Measurements from ENCODE around the gene CENPP. TPM values are rescaled to one million over a fixed set of nuclear protein-coding genes. Genes with fewer than 3 reads are reported as not detected.

The CENPP gene
- total RNA-seq, 1 experiment from 2014 or later: 4.2 TPM

DNA sequence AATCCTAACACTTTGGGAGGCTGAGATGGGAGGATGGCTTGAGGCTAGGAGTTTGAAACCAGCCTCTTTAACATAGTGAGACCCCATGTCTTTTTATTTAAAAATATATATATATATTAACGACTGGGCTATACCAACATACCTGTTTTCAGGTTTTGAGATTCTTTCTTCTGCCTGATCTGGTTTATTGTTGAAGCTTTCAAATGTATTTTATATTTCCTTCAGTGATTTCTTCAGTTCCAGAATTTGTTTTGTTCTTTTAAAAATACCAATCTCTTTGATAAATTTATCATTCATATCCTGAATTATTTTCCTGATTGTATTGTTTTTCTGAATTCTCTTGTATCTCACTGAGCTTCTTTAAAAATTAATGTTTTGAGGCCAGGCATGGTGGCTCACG, 47.4 kb downstream of the CENPP start:
- no TSS peak for BruUV-seq (replicated peaks)
- TF ChIP-seq, protein P1, sequence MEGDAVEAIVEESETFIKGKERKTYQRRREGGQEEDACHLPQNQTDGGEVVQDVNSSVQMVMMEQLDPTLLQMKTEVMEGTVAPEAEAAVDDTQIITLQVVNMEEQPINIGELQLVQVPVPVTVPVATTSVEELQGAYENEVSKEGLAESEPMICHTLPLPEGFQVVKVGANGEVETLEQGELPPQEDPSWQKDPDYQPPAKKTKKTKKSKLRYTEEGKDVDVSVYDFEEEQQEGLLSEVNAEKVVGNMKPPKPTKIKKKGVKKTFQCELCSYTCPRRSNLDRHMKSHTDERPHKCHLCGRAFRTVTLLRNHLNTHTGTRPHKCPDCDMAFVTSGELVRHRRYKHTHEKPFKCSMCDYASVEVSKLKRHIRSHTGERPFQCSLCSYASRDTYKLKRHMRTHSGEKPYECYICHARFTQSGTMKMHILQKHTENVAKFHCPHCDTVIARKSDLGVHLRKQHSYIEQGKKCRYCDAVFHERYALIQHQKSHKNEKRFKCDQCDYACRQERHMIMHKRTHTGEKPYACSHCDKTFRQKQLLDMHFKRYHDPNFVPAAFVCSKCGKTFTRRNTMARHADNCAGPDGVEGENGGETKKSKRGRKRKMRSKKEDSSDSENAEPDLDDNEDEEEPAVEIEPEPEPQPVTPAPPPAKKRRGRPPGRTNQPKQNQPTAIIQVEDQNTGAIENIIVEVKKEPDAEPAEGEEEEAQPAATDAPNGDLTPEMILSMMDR (IDR thresholded peaks at IDR 0.05; ENCODE audit: unreplicated experiment): no peak
- POLR2A ChIA-PET: interaction anchor here (2.6 kb wide), 1 partner anchor 12 kb away, joined by 13 read pairs; no protein-coding TSS in a partner anchor
- Mint-ChIP-seq H3K27ac (ENCODE audit: low read depth, unreplicated experiment) (no peak overlapping the region), H3K27me3 (ENCODE audit: insufficient read depth, unreplicated experiment) (no peaks in the 10 kb centered on the region), H3K4me3 (ENCODE audit: unreplicated experiment) (no peak overlapping the region), H3K36me3 (ENCODE audit: insufficient read depth, unreplicated experiment) (peaks cover 8% of the 10 kb centered on the region), H3K9me3 (ENCODE audit: unreplicated experiment) (peaks cover 8% of the 10 kb centered on the region), H3K4me1 (ENCODE audit: insufficient read depth, unreplicated experiment) (peaks cover 5% of the 10 kb centered on the region)
- CTCF ChIA-PET: no interaction called here
- intact Hi-C loops (cut with micrococcal nuclease): no loop called here
- no peak for DNase-seq (ENCODE audit: unreplicated experiment)

DNA sequence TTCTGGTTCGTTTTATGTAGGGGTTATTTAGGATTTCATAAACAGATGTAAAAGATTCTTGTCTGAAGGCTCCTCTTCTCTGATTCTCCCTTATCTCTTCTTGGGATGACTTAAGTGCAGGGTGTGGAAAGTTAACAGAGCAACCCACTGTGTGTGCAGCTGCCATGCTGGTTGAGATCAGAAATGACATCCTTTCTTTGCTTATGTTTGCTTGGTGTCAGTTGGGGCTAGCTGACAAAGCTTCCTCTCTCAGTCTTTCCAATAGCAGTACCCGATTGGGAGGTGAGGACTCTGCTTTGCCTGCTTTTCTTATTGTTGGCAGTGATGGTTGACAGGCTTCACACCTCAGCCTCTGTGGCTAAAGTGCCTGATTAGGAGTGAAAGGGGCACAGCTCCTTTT, 52.1 kb downstream of the CENPP start:
- no TSS peak for BruUV-seq (replicated peaks)
- Mint-ChIP-seq H3K4me1 (ENCODE audit: insufficient read depth, unreplicated experiment) (peaks cover under 1% of the 10 kb centered on the region), H3K27ac (ENCODE audit: low read depth, unreplicated experiment) (no peak overlapping the region), H3K36me3 (ENCODE audit: insufficient read depth, unreplicated experiment) (peaks cover 8% of the 10 kb centered on the region), H3K27me3 (ENCODE audit: insufficient read depth, unreplicated experiment) (no peaks in the 10 kb centered on the region), H3K4me3 (ENCODE audit: unreplicated experiment) (no peak overlapping the region), H3K9me3 (ENCODE audit: unreplicated experiment) (peaks cover 2% of the 10 kb centered on the region)
- CTCF ChIA-PET: no interaction called here
- POLR2A ChIA-PET: interaction anchor here (2.2 kb wide), 1 partner anchor 8 kb away, joined by 12 read pairs; no protein-coding TSS in a partner anchor
- TF ChIP-seq, protein P1 (IDR thresholded peaks at IDR 0.05; ENCODE audit: unreplicated experiment): no peak
- DNase-seq (ENCODE audit: unreplicated experiment): no peak
- intact Hi-C loops (cut with micrococcal nuclease): no loop called here

DNA sequence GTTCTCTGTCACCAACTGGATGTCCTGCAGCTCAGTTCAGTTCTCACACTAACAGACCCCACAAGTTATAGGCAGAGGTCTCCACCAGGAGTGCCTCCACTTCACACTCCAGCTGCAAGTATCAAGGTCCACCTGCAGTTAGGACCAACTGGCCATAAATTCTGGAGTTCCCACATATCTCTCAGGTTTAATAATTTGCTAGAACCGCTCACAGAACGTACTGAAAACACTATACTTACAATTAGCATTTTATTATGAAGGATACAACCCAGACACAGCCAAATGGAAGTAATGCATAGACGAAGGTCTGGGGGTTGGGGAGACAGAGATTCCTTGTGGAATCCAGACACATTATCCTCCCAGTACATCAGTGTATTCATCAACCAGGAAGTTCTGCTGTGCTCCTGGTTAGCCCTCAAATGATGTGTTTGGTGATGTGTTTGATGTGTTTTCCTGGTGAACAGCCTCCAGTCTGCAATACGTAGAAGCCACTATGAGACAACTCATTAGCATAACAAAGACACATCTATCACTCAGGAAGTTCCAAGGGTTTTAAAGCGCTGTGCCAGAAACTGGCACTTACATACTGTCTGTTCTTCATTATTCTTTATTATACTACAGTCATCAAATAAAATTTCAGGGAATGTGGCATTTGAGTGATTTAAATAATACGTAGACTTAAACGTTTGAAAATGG, 53.3 kb downstream of the CENPP start:
- H3K27me3 Mint-ChIP-seq (ENCODE audit: insufficient read depth, unreplicated experiment): no peaks in the 10 kb centered on the region
- H3K4me1 Mint-ChIP-seq (ENCODE audit: insufficient read depth, unreplicated experiment): peaks cover 2% of the 10 kb centered on the region
- H3K27ac Mint-ChIP-seq (ENCODE audit: low read depth, unreplicated experiment): no peak overlapping the region
- intact Hi-C loops (cut with micrococcal nuclease): no loop called here
- peaks cover 8% of the 10 kb centered on the region for H3K36me3 Mint-ChIP-seq (ENCODE audit: insufficient read depth, unreplicated experiment)
- no peak for DNase-seq (ENCODE audit: unreplicated experiment)
- TF ChIP-seq, protein P1 (IDR thresholded peaks at IDR 0.05; ENCODE audit: unreplicated experiment): no peak
- H3K4me3 Mint-ChIP-seq (ENCODE audit: unreplicated experiment): no peak overlapping the region
- H3K9me3 Mint-ChIP-seq (ENCODE audit: unreplicated experiment): no peaks in the 10 kb centered on the region
- BruUV-seq (replicated peaks): no TSS peak
- CTCF ChIA-PET: no interaction called here
- POLR2A ChIA-PET: interaction anchor here (0.7 kb wide), 1 partner anchor 46 kb away, joined by 5 read pairs; no protein-coding TSS in a partner anchor

DNA sequence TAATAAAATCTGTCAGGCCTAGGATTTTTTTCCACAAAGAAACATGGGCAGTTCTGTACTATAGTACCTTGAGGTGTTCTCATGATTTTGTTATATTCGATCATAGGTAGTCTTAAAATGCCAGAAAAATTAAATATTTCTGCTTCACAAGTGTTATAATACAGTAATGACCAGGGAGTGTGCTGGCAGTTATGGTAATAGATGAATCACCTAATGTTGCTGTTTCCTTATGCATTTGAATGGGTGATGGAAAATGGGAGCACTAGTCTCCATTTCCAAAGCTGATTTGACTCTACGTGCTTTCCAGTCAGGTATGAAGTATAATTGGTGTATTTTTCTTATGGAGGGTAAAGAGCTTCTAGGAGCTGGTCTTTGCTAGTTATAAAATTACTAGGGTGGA, 54.9 kb downstream of the CENPP start:
- TF ChIP-seq, protein P1 (IDR thresholded peaks at IDR 0.05; ENCODE audit: unreplicated experiment): no peak
- intact Hi-C loops (cut with micrococcal nuclease): no loop called here
- DNase-seq (ENCODE audit: unreplicated experiment): no peak
- BruUV-seq (replicated peaks): no TSS peak
- ChIA-PET POLR2A (no interaction called here), CTCF (interaction anchor here (0.8 kb wide), 1 partner anchor 37 kb away, joined by 3 read pairs; no protein-coding TSS in a partner anchor)
- H3K4me3 Mint-ChIP-seq (ENCODE audit: unreplicated experiment): no peak overlapping the region
- H3K9me3 Mint-ChIP-seq (ENCODE audit: unreplicated experiment): no peaks in the 10 kb centered on the region
- no peaks in the 10 kb centered on the region for H3K27me3 Mint-ChIP-seq (ENCODE audit: insufficient read depth, unreplicated experiment)
- no peak overlapping the region for H3K27ac Mint-ChIP-seq (ENCODE audit: low read depth, unreplicated experiment)
- no peaks in the 10 kb centered on the region for H3K36me3 Mint-ChIP-seq (ENCODE audit: insufficient read depth, unreplicated experiment)
- H3K4me1 Mint-ChIP-seq (ENCODE audit: insufficient read depth, unreplicated experiment): peaks cover 12% of the 10 kb centered on the region

All from MCF 10A (cell line).